ENCODE measurements around the gene HAUS7.
"Not testable (repeated sequence)": the region's sequence is repeated elsewhere in the genome, so short reads cannot be mapped to it uniquely, and the experiment has no call there.

Gene HAUS7

DNA sequence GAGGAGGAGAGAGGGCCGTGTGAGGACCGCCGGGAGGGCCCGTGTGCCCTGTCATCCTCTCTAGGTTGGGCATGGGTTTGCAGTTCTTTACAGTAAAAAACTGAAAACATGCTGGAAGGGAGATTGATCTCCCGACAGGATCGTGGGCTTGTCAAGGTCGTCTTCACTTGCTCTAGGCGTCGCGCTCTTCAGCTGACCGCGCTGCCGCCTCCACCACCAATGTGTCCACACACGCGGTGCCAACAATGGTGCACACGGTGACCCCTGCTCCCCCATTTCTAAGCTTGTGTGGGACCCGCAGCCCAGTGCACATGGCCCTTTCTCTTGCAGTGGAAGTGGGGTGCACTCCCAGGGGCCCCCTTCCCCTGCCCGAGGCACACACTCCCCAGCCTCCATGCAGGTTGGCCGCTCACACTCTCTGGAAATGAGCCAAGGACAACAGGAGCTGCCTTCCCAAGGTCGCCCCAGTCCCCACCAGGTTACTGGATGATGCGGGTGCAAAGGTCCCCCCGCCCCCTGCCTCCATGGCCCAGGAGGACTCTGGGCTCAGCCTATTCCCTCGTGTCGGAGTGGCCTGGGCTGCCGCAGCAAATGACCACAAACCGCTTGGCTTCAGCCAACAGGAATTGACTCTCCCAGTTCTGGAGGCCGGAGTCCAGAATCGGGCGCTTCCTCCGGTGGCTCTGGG is 60.8 kb downstream of the HAUS7 start:
- no peak for DNase-seq (ENCODE audit: low read depth)

DNA sequence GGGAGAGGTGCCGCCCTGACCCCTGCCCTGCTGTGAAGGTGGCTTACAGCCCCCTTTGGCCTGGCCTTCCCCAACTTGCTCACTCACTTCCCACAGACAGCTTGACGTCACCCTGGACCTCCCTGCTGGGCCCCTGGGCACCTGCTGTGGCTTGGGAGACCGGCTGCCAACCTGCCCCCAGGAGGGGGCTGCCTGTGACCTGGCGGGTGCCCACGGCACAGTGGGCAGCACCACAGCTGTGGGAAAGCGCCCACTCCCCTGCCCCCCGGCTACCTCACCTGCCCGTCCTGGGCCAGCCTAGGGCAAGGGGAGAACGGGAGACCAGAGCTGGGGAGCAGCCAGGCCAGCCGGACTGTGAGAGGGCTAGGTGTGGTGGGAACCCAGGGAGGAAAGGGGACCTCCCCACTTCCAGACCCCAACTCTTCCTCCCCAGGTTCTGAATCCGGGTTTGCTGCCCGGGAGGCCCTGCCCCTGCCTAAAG is 61.5 kb downstream of the HAUS7 start:
- no peak for DNase-seq (ENCODE audit: low read depth)

DNA sequence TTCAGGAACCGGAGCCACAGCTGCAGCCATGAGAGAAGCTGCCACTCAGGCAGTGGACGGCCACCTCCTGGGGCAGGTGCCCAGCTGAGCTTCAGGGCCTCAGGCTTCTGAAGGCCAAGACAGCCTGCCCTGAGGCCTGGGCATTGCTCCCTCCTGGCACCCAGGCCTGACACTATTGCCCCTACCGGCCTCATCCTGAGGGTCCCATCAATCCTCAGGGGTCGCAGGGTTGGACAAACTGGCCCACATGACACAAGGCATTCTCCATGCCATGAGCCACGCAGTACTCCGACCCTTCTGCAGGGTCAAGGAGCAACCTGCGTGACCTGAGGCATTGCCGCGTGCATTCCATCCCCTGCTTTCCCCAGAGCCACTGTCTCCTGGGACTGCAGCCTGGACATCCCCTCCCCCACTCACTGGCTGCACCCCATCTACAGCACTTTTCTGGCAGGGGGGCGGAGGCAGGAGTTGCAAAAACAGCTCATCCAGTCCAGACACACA is 62.1 kb downstream of the HAUS7 start:
- no peak for DNase-seq (ENCODE audit: low read depth)

DNA sequence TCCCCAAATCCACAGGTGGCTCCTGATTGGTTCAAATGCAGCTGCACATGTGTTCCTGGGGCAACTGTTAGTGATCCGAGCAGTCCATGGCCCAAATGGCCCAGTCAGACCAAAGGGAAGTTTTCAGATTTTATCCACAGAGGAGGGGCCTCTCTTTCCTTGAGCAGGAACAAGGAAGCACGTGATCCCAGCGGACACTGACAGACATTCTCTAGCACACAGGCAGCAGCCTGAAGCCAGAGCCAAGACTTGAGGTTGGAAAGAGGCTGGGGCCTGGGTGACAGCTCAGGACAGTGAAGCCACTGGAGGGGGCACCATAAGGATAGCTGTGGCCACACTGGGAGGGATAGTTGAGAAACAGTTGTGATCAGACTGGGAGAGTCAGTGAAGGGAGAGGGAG is 62.6 kb downstream of the HAUS7 start:
- no peak for DNase-seq (ENCODE audit: low read depth)

DNA sequence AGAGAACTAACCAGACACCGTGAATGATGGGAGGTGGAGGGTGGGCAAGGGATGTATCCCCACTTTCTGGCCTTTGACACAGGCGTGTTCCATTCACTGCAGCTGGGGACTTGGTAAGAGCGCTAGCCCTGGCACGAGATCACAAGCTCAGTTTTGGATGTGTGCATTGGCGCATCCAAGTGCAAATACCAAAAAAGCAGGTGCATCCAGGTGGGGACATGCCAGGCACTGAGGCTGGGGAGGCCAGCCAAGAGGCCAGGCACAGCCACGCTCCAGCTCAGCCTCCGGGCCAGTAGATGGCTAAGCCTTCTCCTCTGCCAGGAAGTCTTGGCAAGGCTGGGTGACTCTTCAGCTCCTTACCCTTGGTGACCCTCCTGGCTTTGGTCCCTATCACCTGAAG is 63.5 kb downstream of the HAUS7 start:
- DNase-seq (ENCODE audit: low read depth), result no peak

DNA sequence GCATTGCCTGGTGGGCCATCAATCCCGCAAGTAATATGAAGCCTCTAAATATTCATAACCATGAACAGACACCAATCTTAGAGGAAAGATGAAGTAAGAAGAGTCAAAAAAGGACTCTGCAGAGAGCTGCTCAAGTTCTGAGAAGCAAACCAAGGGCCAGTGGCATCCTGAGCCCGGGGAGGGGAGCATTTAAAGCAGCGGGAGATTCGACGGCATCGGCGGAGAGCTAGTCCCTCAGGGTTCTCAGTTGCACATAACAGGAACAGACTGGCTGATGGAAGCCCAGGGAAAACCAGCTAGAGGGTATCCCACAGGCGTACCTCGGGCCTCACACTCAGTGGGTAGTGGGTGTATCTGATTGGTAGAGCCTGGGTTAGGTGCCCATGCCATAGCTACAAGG is 64.4 kb downstream of the HAUS7 start:
- DNase-seq (ENCODE audit: low read depth), result no peak

DNA sequence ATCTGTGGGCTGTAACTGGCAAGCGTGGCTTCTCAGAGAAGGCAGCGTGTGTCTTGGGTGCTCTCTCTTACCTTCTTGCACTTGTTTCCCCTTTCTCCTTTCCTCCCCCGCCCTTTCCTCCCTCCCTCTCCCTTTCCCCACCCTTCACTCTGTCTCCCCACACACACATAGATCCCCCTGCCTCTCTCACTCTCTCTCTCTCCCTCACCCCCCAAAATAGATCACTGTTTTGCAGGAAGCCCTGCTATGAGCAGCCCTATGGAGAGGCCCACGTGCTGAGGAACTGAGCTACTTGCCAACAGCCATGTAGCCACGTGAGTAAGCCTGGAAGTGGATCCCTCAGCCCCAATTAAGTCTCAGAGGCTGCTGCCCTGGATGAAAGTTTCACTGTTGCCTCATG is 65.0 kb downstream of the HAUS7 start:
- DNase-seq (ENCODE audit: low read depth), result no peak

DNA sequence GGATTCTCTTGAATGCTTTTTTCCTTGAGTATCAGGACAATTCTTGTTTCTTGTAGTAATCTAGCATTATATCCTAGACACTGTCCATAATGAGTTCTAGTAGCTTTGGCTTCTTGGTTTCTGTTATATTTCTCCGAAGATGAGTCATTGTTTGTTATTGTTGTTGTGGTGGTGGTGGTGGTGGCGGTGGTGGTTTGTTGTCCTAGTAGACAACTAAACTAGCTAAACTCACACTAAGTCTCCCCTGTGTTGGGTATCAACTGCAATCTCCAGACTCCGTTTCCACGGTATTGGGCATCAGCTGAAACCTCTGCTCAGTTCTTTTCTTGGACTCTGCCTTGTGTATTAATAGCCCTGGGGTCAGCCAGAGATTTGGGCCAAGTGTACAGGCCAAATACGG is 66.0 kb downstream of the HAUS7 start:
- DNase-seq (ENCODE audit: low read depth), result not testable (repeated sequence)

DNA sequence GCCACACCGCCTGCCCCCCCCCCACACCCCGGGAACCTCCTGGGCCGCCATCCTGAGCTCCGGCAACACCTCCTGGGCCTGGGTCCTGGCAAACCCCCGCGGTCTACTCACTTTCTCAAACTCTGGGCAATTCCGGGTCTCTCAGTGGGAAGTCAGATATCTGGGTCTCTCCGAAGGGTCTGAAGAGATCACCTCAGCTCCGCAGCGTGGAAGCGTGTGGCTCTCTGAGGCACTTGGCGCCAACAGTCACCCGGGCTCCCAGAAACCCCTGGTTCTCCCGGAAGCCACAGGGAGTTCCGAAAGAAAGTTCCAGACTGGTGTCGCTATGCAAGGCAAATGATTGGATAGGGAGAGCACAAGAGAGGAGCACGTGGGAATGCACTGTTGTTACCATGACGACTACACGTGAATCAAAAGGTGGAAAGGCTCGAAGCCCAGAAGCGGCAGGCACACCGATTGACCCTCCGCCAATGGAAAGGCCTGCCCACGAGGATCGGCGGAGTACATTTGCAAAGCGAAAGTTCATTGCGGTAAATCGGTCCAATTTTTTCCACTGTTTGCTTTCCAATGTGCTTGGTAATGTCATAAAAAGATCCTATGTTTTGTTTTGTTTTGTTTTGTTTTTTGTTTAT is 69.1 kb downstream of the HAUS7 start, which contains the start of gene PNMA6E:
Gene PNMA6E, minus strand, starts transcription at position 218 of the 632 bp plus-strand sequence. CDS start 2,501 bp downstream, outside the sequence.
- DNase-seq (ENCODE audit: low read depth), result no peak

DNA sequence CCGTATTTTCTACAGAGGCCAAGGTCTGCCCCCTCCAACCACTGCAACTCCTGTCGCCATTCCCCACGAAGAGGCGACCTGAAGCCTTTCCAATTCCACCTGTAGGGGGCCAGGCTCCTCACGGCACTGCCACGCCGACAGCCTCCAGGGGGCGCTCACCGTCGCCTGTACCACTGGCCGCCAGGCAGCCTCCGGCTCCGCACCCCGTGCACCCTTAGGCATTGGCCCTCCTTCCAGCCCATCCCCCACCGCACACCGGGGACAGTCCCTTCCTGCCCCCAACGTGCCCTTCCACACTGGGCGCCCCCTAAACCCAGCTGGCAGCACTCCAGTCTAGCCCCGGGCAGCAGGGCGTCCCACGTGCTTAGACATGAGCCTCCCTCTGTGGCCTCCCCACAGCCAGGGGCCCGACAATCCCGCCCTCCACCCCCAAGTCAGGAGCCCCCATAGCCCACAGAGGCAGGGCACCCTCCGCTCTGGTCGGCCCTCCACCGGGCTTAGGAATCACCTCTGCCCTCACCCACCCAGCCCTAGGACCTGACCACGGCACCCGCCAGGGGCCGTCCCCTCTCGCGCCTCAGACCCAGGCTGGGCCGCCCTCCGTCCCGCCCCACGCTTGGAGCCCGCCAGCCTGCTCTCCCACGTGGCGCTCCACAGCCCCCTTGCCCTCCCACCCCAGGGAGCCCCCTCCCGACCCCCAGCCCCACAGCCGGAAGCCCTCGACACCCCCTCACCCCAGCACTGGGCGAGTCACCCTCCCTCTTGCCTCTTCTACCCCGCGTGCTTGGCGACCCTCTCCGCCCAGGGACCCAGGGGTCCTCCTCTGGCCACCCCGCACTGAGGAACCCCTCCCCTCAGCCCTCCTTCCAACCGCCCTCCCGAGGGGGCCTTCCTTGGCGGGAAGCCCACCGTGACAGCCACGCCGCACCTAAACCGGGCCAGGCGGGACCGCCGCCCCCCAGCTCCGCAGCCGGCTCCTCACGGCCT is 69.9 kb downstream of the HAUS7 start:
- peak; percentile 41 for DNase-seq (ENCODE audit: low read depth)

DNA sequence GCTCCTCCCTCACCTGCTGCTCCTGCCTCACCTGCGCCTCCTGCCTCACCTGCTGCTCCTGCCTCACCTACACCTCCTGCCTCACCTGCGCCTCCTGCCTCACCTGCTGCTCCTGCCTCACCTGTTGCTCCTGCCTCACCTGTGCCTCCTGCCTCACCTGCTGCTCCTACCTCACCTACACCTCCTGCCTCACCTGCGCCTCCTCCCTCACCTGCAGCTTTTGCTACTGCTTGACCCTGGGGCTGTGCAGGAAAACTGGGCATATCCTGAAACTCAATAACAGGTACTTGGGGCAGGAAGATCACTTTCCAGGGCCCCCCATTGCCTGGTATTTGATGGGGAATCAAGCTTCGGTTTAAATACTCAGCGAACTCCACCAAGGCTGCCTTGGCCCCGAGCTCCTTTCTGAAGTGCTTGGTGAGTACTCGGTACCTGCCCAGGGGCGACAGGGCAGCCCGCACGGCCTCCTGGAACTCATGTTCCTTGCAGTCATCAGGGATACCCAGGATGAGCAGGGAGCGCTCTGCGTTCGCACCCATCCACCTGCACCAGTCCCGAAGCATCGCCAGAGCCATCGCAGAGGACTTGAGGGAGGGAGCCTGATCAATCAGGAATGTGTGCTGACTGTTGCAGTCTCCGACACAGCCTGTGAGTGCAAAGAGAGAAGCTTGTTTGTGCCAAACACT is 72.0 kb downstream of the HAUS7 start:
- no peak for DNase-seq (ENCODE audit: low read depth)
